C4-2B (cell line): Measurements from ENCODE around the gene GADD45A.
A peak's percentile ranks its signal among the peaks of the same experiment; 100 is the strongest.

Source experiments
- H3K27ac ChIP-seq: fragments of 450-650 bp; 2 replicates; pipeline ENCODE4 v1.5.1; 2017
- ZFX ChIP-seq: fragments of 450-650 bp; IDR thresholded peaks from 2 replicates; pipeline ENCODE4 v1.6.1; 2017
- TF ChIP-seq, protein P1 (sequence below): fragments of 450-650 bp; conservative IDR thresholded peaks from 2 replicates; pipeline ENCODE4 v1.5.1; 2017; ENCODE audit warnings: mild to moderate bottlenecking

Gene GADD45A, protein sequence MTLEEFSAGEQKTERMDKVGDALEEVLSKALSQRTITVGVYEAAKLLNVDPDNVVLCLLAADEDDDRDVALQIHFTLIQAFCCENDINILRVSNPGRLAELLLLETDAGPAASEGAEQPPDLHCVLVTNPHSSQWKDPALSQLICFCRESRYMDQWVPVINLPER

DNA sequence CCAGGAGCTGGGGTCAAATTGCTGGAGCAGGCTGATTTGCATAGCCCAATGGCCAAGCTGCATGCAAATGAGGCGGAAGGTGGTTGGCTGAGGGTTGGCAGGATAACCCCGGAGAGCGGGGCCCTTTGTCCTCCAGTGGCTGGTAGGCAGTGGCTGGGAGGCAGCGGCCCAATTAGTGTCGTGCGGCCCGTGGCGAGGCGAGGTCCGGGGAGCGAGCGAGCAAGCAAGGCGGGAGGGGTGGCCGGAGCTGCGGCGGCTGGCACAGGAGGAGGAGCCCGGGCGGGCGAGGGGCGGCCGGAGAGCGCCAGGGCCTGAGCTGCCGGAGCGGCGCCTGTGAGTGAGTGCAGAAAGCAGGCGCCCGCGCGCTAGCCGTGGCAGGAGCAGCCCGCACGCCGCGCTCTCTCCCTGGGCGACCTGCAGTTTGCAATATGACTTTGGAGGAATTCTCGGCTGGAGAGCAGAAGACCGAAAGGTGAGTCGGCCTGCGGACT, at the start of gene GADD45A:
Gene GADD45A (plus strand): TSS at position 135 of the 491 bp plus-strand sequence. CDS start 294 bp downstream, at position 429.
- H3K27ac ChIP-seq = peak within 1 kb of the TSS; percentile 89
- TF ChIP-seq, protein P1, sequence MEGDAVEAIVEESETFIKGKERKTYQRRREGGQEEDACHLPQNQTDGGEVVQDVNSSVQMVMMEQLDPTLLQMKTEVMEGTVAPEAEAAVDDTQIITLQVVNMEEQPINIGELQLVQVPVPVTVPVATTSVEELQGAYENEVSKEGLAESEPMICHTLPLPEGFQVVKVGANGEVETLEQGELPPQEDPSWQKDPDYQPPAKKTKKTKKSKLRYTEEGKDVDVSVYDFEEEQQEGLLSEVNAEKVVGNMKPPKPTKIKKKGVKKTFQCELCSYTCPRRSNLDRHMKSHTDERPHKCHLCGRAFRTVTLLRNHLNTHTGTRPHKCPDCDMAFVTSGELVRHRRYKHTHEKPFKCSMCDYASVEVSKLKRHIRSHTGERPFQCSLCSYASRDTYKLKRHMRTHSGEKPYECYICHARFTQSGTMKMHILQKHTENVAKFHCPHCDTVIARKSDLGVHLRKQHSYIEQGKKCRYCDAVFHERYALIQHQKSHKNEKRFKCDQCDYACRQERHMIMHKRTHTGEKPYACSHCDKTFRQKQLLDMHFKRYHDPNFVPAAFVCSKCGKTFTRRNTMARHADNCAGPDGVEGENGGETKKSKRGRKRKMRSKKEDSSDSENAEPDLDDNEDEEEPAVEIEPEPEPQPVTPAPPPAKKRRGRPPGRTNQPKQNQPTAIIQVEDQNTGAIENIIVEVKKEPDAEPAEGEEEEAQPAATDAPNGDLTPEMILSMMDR = no peak
- peak; percentile 67 for TF ChIP-seq ZFX

DNA sequence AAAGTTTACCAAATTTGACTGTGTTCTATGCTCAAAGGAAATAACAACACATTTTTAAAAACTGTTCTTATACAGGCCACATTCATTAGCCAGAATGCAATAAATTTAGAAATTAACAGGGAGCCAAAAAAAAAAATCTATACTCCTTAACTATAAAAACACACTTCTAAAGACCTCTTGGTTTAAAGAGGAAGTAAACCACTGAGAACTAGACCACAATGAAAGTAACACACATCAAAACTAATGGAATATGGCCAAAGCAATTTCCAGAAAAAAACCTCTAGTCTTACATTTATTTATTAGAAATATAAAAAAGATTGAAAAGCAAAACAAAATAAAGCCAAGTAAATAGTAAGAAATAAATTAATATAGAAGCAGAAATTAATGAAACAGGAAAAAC, 48.9 kb upstream of the GADD45A start:
- TF ChIP-seq, protein P1 = no peak
- TF ChIP-seq ZFX = no peak
- no peak overlapping the region for H3K27ac ChIP-seq

DNA sequence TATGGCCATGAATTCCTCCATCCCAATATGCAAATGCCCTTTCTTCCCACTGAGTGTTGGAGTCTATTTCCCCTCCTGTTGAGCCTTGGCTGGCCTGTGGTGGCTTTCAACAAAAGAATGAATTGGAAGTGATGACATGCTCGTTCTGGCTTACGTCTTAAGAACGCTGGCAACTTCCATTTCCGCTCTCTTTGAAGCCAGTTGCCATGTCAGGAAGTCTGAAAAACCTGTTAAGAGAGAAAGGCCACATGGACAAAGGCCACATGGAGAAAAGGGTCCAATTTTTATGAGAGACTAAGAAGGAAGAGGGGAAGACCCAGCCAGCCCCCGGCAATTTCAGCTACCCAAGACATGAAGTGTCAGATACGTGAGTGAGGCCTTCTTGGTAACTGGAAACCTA, 45.6 kb upstream of the GADD45A start:
- TF ChIP-seq ZFX = no peak
- TF ChIP-seq, protein P1 = no peak
- H3K27ac ChIP-seq = no peak overlapping the region

DNA sequence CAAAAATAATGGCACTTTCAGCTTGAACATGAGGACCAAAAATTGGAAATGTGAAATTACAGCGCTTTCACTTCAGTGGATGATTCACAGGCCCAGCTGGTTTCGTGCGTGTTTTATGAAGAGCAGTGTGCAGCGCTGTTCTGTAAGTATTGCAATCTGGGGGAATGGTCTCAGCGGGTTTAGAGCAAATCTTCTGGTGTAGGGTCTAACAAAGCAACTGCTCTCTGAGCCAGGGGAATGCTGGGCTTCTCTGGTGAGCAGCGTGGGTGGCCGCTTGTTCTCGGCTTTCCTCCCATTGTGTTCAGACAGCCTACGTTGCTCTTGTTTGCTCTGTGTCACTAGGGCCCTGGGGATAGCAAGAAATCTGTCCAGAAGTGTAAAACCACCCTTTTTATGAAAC, 42.4 kb upstream of the GADD45A start:
- no peak overlapping the region for H3K27ac ChIP-seq
- TF ChIP-seq, protein P1 = no peak
- no peak for TF ChIP-seq ZFX

DNA sequence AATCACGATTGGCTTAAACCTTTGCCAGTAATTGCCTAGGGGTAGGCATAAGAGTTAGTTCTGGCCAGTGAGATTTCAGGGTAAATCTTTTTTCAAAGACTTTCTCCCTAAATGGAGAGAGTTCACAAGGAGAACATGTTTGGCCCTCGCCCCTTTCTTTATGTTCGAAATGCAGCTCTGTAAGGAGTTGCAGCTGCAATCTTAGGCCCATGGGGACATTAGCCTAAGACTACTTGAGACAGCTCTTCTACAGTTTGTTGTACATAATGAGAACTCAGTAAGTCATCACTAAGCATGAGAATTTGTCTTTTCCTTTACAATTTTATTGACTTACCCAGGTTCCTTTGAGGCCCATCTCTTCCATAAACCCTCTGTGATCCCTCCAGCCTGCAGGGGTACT, 40.4 kb upstream of the GADD45A start:
- H3K27ac ChIP-seq = no peak overlapping the region
- TF ChIP-seq ZFX = no peak
- TF ChIP-seq, protein P1 = no peak

DNA sequence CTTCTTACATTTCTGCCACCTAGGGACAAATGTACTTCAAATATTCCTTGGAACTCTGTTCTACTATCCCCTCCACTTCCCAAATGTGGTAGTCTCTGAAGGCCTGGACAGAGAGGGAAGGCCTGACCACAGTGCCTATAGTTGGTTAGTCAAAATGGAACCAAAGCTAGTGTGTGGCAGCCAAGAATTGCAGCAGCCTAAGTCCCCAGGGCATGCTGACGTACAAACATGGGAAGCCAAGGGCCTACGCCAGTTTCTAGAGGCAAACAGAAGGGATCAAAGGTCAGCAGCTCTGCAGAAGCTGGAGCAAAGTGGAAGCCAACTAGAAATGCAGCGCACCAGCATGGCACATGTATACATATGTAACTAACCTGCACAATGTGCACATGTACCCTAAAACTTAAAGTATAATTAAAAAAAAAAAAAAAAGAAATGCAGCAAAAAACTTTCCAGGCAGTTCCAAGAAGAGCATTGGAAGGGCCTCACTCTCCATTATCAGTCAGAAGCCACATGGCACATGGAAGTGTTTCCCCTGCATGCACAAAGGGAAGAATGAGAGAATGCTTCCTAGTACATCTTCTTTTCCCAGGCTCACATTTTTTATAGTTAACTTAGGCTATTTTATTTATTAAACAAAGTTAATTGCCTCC, 39.4 kb upstream of the GADD45A start:
- 0 out of 2 replicates have a peak, but pooled peaks have one; percentile 18 for TF ChIP-seq ZFX
- TF ChIP-seq, protein P1 = no peak
- H3K27ac ChIP-seq = peak overlapping the region; percentile 73
